Cerebellar cortex (tissue), 1 donor: Measurements from ENCODE around the gene CISD3.
A peak's percentile ranks its signal among the peaks of the same experiment; 100 is the strongest.
"Not testable (repeated sequence)": the region's sequence is repeated elsewhere in the genome, so short reads cannot be mapped to it uniquely, and the experiment has no call there.

Source experiments
- DNase-seq: peaks from one replicate; pipeline ENCODE4 v3.0.0-alpha.2; 2015; ENCODE audit warnings: low spot score

The CISD3 gene

GRCh38 chr17:38707678-38708351 lies 22.3 kb upstream of the CISD3 start:
- no peak for DNase-seq

GRCh38 chr17:38709104-38709820 lies 20.9 kb upstream of the CISD3 start:
- no peak for DNase-seq

DNA sequence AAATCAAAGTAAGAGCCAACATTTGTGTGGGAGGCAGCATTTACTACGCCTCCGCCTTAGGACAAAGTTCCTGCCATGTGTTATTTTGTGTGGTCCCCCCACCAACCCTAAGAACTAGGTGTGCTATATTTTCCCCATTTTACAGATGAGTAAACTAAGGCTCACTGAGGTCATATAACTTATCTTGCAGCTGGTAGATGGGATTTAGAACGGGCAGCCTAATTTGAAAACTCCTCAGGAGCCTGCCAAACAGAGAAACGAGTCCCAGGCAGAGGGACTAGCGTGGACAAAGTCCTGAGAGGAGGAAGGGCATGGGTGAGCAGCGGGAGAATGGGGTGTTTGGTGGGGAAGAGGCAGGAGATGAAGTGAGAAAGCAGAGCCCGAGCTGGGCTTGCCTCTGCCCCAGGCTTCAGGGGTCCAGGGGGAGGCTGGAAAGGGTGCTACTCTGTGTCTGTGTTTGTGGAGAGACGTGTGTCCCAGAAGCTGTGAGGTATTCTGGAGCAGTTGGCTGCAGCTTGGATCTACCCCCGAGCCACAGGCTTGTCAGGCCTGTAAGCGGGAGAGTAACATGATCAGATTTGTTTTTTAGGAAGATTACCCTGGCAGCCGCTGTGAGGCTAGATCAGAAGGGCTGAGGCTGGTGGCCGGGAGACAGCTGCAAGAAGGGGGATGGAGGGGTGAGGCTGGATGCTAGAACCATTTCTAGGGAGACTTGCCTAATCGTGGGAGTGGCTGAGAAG lies 20.1 kb upstream of the CISD3 start:
- DNase-seq = no peak

DNA sequence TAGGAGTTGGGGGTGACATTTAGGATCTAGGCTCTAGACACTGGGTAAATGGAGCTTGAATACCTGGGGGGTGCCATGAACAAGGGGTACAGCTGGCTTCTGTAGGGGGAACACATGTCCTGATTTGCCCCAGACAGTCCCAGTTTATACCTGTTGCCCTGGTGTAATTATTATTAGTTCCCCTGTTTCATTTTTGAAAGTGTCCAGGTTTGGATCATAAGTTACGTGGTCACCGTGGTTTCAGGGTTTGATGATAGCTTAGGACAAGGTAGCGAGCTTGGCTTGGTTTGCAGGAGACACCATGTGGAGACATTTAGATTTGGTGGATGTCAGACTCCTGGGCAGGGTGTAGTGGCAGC lies 19.6 kb upstream of the CISD3 start:
- no peak for DNase-seq

GRCh38 chr17:38710985-38711384 lies 19.2 kb upstream of the CISD3 start:
- no peak for DNase-seq

DNA sequence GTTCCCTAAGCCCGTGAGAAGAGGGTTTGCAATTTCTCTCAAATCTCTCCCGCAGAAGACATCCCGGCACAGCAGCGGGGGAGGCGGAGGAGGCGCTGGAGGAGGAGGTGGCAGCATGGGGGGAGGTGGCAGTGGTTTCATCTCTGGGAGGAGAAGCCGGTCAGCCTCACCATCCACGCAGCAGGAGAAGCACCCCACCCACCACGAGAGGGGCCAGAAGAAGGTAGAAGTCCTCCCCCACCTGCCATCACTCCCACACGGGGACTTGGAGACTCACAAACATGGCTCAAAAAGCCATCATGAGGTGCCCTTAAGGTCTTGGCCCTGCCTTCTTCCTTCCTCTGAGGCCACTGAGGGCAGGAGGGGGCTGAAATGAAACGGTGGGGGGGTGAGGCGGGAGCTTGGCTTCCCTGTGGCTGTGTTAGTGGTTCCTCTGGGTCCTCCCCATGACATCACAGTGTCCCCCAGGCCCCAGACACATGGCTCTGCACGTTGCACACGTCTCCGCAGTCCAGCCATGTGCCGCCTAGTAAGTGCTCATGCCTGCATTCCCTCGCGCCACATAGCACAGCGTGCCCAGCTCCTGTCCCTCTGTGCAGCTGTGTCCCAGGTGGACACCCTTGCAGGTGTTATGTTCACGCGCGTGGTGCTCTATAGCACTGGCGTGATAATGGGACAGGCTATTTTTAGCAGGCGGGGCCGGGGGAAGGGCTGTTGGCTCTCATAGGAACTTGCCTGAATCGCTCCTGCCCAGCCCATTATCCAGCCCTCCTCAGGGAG lies 18.2 kb upstream of the CISD3 start:
- no peak for DNase-seq

- no peak for DNase-seq
These were observed 17.5 kb upstream of the CISD3 start for GRCh38 chr17:38712593-38712992.

- DNase-seq = no peak
These were observed 16.6 kb upstream of the CISD3 start for GRCh38 chr17:38713456-38714075.

DNA sequence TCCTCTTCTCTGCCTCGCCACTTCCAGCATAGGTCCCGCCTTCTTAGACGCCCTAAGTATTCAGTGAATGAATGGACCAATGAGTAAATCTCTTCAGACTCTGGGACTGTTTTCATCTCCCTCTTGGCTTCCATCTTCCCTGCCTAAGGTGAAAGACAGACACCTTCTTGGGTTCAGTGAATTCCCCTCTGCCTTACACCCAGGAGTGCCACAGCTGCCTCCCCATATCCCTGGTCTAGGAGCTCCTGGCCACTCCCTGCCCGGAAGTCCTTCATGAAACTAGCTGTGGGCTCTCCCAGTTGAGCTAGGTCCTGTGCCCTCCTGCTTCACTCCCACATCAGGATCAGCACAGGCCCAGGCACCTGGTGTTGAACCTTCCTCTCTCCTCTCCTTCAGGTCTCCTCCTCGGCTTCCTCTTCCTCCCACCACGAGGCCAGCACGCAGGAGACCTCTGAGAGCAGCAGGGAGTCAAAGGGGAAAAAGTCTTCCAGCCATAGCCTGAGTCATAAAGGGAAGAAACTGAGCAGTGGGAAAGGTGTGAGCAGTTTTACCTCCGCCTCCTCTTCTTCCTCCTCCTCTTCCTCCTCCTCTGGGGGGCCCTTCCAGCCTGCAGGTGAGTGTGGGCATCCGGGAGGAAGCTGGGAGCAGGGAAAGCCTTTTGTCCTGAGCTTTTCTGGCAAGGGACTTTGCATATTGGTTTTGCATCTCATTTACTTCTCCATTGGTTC lies 14.8 kb upstream of the CISD3 start:
- no peak for DNase-seq

DNA sequence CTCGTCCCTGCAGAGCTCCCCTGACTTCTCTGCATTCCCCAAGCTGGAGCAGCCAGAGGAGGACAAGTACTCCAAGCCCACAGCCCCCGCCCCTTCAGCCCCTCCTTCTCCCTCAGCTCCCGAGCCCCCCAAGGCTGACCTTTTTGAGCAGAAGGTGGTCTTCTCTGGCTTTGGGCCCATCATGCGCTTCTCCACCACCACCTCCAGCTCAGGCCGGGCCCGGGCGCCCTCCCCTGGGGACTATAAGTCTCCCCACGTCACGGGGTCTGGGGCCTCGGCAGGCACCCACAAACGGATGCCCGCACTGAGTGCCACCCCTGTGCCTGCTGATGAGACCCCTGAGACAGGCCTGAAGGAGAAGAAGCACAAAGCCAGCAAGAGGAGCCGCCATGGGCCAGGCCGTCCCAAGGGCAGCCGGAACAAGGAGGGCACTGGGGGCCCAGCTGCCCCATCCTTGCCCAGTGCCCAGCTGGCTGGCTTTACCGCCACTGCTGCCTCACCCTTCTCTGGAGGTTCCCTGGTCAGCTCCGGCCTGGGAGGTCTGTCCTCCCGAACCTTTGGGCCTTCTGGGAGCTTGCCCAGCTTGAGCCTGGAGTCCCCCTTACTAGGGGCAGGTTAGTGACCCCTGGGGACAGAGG lies 13.7 kb upstream of the CISD3 start:
- no peak for DNase-seq

DNA sequence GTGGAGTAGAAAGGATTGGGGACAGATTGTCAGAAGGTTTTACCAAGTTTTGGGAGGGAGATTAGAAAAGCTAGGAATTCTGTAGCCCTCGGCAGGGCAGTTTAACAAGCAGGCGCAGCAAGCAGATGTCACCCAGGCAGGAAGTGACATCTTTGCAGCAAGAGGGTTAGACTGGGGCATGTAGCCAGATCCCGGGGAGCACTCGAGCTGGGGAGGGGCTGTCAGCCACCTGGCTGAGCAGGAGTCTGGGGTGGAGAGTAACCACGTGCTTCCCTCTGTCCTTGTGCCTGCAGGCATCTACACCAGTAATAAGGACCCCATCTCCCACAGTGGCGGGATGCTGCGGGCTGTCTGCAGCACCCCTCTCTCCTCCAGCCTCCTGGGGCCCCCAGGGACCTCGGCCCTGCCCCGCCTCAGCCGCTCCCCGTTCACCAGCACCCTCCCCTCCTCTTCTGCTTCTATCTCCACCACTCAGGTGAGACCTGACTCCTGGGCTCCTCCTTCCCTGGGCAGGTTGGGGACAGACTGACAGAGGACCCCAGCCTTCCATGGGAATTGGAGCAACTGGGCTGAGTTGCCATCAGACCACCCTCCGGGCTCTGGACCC lies 12.9 kb upstream of the CISD3 start:
- peak; percentile 76 for DNase-seq

- no peak for DNase-seq
These were observed 10.7 kb upstream of the CISD3 start for GRCh38 chr17:38719289-38719942.

DNA sequence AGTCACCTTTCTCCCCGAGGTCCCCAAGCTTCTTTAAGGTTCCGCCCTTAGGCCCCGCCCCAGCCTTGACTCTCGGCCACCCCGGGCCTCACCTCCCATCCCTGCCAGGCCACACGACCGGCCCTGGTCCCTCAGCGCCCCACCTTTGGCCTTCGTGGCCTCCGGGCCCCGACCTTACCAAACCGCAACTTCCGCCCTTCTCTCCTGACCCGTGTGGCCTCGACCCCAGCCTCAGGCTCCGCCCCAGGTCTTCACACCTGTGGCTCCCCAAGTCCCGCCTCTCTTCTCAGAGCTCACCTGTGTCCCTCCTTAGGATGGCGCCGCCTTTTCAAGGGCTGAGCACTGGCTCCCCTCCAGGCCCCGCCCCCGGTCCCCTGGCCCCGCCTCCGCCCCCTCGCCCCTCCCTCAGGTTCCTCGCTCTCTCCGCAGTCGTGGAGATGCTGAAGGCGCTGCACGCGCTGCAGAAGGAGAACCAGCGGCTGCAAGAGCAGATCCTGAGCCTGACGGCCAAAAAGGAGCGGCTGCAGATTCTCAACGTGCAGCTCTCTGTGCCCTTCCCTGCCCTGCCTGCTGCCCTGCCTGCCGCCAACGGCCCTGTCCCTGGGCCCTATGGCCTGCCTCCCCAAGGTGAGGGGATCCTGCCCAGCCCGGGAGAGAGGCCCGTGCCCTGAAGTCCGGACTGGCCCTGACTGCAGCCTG lies 10.0 kb upstream of the CISD3 start:
- DNase-seq = no peak

GRCh38 chr17:38720941-38721340 lies 9.2 kb upstream of the CISD3 start:
- DNase-seq = no peak

DNA sequence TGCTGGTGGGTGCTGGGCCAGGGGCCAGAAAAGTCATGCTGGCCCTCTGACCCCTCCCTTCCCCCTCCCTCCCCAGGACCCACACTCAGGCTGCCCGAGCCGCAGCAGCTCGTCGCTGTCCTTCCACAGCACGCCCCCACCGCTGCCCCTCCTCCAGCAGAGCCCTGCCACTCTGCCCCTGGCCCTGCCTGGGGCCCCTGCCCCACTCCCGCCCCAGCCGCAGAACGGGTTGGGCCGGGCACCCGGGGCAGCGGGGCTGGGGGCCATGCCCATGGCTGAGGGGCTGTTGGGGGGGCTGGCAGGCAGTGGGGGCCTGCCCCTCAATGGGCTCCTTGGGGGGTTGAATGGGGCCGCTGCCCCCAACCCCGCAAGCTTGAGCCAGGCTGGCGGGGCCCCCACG lies 8.3 kb upstream of the CISD3 start:
- no peak for DNase-seq

GRCh38 chr17:38724337-38724988 lies 5.7 kb upstream of the CISD3 start:
- DNase-seq = no peak

- DNase-seq = peak; percentile 68
These were observed 5.1 kb upstream of the CISD3 start for GRCh38 chr17:38725066-38725465.

DNA sequence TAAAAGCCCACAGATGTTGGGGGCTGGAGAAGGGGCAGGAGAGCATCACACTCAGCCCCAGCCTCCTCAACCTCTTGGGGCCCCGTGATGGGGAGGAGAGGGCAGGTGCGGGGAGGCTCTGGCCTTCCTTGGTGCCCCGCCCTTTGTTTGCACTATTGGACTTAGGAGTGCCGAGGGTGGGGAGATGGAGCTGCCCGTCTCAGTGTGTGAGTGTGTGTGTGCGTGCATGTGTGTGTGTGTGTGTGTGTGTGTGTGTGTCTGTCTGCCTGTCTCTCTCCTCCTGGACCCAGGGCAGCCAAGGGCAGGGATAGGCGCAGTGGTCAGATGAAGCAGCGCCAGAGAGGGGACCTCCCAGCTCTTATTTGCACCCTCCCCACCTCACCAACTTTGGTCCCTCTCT lies 4.0 kb upstream of the CISD3 start:
- not testable (repeated sequence) for DNase-seq

DNA sequence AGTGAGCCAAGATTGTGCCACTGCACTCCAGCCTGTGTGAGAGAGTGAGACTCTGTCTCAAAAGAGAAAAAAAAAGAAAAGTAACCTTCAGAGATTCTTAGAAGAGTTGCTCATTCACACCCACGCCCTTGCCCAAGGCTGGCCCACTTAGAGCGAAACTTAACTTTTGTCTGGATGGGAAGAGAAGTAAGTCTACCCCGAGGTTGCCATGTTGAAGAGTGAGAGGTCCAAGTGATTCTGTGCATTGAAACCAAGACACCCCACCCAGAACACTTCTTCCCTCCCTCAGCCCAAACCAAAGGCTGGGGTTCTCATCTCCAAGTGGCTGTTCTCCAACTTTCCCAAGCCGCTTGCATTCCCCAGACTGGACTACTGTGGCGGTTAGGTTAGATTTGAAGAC lies 2.4 kb upstream of the CISD3 start:
- DNase-seq = no peak
